ENCODE data around the gene CNTLN. TPM values are rescaled to one million over a fixed set of nuclear protein-coding genes. Genes with fewer than 3 reads are reported as not detected.

CNTLN gene
- total and polyA plus RNA-seq, 2 of the 13 experiments (the other 11 are each of a cell fraction or from before 2014, with no cell fraction given), result 1.5 to 5.7 TPM

DNA sequence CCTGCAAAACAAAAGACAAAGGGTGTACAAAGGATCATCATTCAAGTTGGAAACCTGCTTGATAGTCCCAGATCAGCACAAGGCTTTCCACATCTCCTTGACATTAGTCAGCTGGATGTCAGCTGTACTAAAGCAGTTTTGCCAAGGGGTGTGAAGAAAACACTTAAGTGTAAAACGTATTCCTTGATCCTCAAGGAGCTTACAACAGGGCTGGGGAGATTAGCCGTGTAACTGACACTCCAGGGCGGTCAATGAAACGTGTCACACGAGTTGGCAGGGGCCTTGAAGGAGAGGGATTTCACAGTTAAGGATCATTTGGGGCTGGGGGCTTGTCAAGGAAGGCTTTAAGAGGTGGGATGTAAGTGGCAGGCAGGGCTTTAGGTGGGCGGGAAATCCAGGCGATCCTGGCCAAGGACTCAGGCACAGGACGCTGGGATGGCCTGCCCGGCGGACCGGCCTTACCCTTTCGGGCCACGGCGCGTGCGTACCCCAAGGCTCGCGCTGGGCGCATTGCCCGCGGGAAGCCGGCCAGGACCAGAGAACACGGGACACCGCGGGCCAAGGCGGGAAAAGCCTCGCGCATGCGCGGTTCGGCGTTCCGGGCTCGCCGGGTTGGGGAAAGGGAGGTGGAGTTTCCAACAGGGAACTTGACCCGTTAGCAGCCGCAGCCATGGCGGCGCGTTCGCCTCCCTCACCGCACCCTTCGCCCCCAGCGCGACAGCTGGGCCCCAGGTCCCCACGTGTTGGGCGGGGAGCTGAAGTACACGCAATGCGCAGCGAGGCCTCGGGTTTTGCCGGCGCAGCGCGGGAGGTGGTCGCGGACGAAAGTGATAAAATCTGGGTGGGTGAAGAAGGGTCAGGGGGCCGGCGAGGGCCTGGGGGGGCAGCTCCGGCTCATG is at the start of gene CNTLN (continued):
- no peak for TF ChIP-seq ZFYVE20 (CRISPR knock-in tag; IDR thresholded peaks at IDR 0.05; ENCODE audit: borderline replicate concordance, low read depth)
- peak; percentile 38; the same call in 1 of the 2 replicates for TF ChIP-seq ERF (CRISPR knock-in tag; IDR thresholded peaks at IDR 0.05)
- TF ChIP-seq THYN1 (CRISPR knock-in tag; IDR thresholded peaks at IDR 0.05; ENCODE audit: borderline replicate concordance, low read depth), result peak; percentile 75; the same call in 1 of the 2 replicates
- TF ChIP-seq IKZF1 (IDR thresholded peaks at IDR 0.05), result no peak
- peak; percentile 84; the same call in 1 of the 2 replicates for TF ChIP-seq ZNF83 (CRISPR knock-in tag; IDR thresholded peaks at IDR 0.05; ENCODE audit: borderline replicate concordance)
- TF ChIP-seq HOXA3 (CRISPR knock-in tag; IDR thresholded peaks at IDR 0.05), result peak; percentile 40; the same call in 1 of the 2 replicates
- TF ChIP-seq ZNF747 (CRISPR knock-in tag; IDR thresholded peaks at IDR 0.05; ENCODE audit: borderline replicate concordance), result peak; percentile 74; the same call in 1 of the 2 replicates
- TF ChIP-seq ZNF709 (CRISPR knock-in tag; IDR thresholded peaks at IDR 0.05), result peak; percentile 74; the same call in 1 of the 2 replicates
- TF ChIP-seq, protein P1, sequence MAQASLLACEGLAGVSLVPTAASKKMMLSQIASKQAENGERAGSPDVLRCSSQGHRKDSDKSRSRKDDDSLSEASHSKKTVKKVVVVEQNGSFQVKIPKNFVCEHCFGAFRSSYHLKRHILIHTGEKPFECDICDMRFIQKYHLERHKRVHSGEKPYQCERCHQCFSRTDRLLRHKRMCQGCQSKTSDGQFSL (CRISPR knock-in tag; IDR thresholded peaks at IDR 0.05), result 0 out of 2 replicates have a peak, but pooled peaks have one; percentile 16
- 0 out of 2 replicates have a peak, but pooled peaks have one; percentile 41 for TF ChIP-seq ZNF205 (CRISPR knock-in tag; IDR thresholded peaks at IDR 0.05)
- TF ChIP-seq REXO4 (CRISPR knock-in tag; IDR thresholded peaks at IDR 0.05; ENCODE audit: borderline replicate concordance), result no peak
- no peak for TF ChIP-seq ZSCAN30 (CRISPR knock-in tag; IDR thresholded peaks at IDR 0.05)
- TF ChIP-seq, protein P2, sequence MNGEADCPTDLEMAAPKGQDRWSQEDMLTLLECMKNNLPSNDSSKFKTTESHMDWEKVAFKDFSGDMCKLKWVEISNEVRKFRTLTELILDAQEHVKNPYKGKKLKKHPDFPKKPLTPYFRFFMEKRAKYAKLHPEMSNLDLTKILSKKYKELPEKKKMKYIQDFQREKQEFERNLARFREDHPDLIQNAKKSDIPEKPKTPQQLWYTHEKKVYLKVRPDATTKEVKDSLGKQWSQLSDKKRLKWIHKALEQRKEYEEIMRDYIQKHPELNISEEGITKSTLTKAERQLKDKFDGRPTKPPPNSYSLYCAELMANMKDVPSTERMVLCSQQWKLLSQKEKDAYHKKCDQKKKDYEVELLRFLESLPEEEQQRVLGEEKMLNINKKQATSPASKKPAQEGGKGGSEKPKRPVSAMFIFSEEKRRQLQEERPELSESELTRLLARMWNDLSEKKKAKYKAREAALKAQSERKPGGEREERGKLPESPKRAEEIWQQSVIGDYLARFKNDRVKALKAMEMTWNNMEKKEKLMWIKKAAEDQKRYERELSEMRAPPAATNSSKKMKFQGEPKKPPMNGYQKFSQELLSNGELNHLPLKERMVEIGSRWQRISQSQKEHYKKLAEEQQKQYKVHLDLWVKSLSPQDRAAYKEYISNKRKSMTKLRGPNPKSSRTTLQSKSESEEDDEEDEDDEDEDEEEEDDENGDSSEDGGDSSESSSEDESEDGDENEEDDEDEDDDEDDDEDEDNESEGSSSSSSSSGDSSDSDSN (CRISPR knock-in tag; IDR thresholded peaks at IDR 0.05), result peak; percentile 75; the same call in 1 of the 2 replicates
- no peak for TF ChIP-seq HHEX (CRISPR knock-in tag; IDR thresholded peaks at IDR 0.05)
- TF ChIP-seq, protein P3, sequence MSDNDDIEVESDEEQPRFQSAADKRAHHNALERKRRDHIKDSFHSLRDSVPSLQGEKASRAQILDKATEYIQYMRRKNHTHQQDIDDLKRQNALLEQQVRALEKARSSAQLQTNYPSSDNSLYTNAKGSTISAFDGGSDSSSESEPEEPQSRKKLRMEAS (IDR thresholded peaks at IDR 0.05), result peak; percentile 95
- TF ChIP-seq, protein P4, sequence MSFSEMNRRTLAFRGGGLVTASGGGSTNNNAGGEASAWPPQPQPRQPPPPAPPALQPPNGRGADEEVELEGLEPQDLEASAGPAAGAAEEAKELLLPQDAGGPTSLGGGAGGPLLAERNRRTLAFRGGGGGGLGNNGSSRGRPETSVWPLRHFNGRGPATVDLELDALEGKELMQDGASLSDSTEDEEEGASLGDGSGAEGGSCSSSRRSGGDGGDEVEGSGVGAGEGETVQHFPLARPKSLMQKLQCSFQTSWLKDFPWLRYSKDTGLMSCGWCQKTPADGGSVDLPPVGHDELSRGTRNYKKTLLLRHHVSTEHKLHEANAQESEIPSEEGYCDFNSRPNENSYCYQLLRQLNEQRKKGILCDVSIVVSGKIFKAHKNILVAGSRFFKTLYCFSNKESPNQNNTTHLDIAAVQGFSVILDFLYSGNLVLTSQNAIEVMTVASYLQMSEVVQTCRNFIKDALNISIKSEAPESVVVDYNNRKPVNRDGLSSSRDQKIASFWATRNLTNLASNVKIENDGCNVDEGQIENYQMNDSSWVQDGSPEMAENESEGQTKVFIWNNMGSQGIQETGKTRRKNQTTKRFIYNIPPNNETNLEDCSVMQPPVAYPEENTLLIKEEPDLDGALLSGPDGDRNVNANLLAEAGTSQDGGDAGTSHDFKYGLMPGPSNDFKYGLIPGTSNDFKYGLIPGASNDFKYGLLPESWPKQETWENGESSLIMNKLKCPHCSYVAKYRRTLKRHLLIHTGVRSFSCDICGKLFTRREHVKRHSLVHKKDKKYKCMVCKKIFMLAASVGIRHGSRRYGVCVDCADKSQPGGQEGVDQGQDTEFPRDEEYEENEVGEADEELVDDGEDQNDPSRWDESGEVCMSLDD (CRISPR knock-in tag; IDR thresholded peaks at IDR 0.05; ENCODE audit: borderline replicate concordance), result no peak
- no peak for TF ChIP-seq MEIS1 (CRISPR knock-in tag; IDR thresholded peaks at IDR 0.05; ENCODE audit: borderline replicate concordance)
- TF ChIP-seq FOXM1 (CRISPR knock-in tag; IDR thresholded peaks at IDR 0.05), result no peak
- TF ChIP-seq, protein P5, sequence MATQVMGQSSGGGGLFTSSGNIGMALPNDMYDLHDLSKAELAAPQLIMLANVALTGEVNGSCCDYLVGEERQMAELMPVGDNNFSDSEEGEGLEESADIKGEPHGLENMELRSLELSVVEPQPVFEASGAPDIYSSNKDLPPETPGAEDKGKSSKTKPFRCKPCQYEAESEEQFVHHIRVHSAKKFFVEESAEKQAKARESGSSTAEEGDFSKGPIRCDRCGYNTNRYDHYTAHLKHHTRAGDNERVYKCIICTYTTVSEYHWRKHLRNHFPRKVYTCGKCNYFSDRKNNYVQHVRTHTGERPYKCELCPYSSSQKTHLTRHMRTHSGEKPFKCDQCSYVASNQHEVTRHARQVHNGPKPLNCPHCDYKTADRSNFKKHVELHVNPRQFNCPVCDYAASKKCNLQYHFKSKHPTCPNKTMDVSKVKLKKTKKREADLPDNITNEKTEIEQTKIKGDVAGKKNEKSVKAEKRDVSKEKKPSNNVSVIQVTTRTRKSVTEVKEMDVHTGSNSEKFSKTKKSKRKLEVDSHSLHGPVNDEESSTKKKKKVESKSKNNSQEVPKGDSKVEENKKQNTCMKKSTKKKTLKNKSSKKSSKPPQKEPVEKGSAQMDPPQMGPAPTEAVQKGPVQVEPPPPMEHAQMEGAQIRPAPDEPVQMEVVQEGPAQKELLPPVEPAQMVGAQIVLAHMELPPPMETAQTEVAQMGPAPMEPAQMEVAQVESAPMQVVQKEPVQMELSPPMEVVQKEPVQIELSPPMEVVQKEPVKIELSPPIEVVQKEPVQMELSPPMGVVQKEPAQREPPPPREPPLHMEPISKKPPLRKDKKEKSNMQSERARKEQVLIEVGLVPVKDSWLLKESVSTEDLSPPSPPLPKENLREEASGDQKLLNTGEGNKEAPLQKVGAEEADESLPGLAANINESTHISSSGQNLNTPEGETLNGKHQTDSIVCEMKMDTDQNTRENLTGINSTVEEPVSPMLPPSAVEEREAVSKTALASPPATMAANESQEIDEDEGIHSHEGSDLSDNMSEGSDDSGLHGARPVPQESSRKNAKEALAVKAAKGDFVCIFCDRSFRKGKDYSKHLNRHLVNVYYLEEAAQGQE (IDR thresholded peaks at IDR 0.05; ENCODE audit: borderline replicate concordance in 1 of 2, low read depth in 1 of 2, low read length in 2 of 2), result no peak
